ENCODE data around the gene PCDHGA6.
A peak's percentile ranks its signal among the peaks of the same experiment; 100 is the strongest.
"Not testable (repeated sequence)": the region's sequence is repeated elsewhere in the genome, so short reads cannot be mapped to it uniquely, and the experiment has no call there.

The PCDHGA6 gene

GRCh38 chr5:141373673-141374317 is at the start of gene PCDHGA6:
PCDHGA6 (plus strand) TSS chr5:141373891; CDS start chr5:141374084, 193 bp downstream.
- DNase-seq (ENCODE audit: low read depth, low spot score) = no peak
- TF ChIP-seq CTCF (IDR thresholded peaks at IDR 0.05; ENCODE audit: insufficient read depth, low read length, missing control alignments) = no peak
- POLR2A ChIA-PET = no interaction called here
- H3K4me3 ChIP-seq (ENCODE audit: low read depth, low read length) = peak within 1 kb of the TSS; percentile 44
- CTCF ChIA-PET = interaction anchor here (0.6 to 4.9 kb wide), 20 partner anchors 9 to 218 kb away, joined by 3 to 51 read pairs (median 6); partner anchors contain the start of genes PCDHGA4, PCDHGA5, PCDHGA7 and PCDHGA8

- POLR2A ChIA-PET = no interaction called here
- peak overlapping the region; percentile 64 for H3K4me3 ChIP-seq (ENCODE audit: low read depth, low read length)
- CTCF ChIA-PET = interaction anchor here (1.5 to 13.4 kb wide), 13 partner anchors 8 to 241 kb away, joined by 4 to 209 read pairs (median 11); partner anchors contain the start of genes PCDHGA12, PCDHGA2, PCDHGA3 and PCDHGA5
- DNase-seq (ENCODE audit: low read depth, low spot score) = no peak
- peak; percentile 70 for TF ChIP-seq CTCF (IDR thresholded peaks at IDR 0.05; ENCODE audit: insufficient read depth, low read length, missing control alignments)
Measured at GRCh38 chr5:141326088-141326854, 47.4 kb upstream of the PCDHGA6 start.

DNA sequence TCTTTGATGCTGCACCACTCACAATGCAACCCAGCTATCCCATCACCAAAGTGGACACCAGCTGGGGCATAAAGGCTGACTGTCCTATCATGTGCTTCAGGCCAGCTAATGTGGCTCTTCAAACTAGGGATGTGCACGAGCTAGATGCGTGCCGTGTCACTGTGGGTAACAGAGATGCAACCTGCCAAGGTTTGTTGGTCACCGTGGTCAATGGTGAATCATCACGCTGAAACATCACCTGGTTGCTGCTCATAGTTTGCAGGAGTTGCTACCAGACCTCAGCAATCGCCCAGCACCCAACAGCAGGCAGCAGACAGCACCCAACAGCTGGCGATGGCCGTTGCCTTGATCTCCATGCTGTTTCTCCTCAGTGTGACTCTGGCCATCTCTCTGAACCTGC is 45.5 kb upstream of the PCDHGA6 start:
- no peak for TF ChIP-seq CTCF (IDR thresholded peaks at IDR 0.05; ENCODE audit: insufficient read depth, low read length, missing control alignments)
- POLR2A ChIA-PET = no interaction called here
- CTCF ChIA-PET = interaction anchor here (1.1 to 13.4 kb wide), 14 partner anchors 8 to 244 kb away, joined by 3 to 209 read pairs (median 9); partner anchors contain the start of genes PCDHB12, PCDHGA2, PCDHGB1 and PCDHGB3
- H3K4me3 ChIP-seq (ENCODE audit: low read depth, low read length) = no peak overlapping the region
- no peak for DNase-seq (ENCODE audit: low read depth, low spot score)

DNA sequence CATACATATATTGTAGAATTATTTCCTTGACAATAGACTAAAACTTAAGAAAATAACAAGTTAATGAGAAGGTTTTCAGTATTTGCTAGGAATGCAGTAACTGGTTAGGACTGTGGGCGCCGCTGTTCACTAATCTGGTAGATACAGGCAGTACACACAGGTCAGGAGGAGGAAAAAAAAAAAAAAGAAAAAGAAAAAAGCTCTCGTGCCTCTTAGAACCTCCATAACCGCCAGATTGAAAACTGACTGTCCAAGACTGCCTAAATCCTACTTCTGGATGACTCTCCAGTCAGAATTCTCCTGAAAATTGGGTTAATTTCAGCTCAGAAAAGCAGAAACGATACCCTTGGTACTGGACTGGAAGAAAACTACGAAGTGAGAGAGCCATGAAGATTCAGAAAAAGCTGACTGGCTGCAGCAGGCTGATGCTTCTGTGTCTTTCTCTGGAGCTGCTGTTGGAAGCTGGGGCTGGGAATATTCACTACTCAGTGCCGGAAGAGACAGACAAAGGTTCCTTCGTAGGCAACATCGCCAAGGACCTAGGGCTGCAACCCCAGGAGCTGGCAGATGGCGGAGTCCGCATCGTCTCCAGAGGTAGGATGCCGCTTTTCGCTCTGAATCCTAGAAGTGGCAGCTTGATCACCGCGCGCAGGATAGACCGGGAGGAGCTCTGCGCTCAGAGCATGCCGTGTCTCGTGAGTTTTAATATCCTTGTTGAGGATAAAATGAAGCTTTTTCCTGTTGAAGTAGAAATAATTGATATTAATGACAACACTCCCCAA is 43.2 kb upstream of the PCDHGA6 start, which contains the start of gene PCDHGA1:
Gene PCDHGA1 (plus strand): TSS at position 216 of the 782 bp plus-strand sequence.
- peak; percentile 42 for TF ChIP-seq CTCF (IDR thresholded peaks at IDR 0.05; ENCODE audit: insufficient read depth, low read length, missing control alignments)
- CTCF ChIA-PET = interaction anchor here (0.7 to 13.4 kb wide), 19 partner anchors 9 to 237 kb away, joined by 3 to 209 read pairs (median 6); partner anchors contain the start of genes PCDHGA2, PCDHGA3, PCDHGA4 and PCDHGB1
- POLR2A ChIA-PET = interaction anchor here (1.4 kb wide), 1 partner anchor 10 kb away, joined by 7 read pairs; the partner anchor contains the start of gene TAF7
- peak within 1 kb of the TSS; percentile 47 for H3K4me3 ChIP-seq (ENCODE audit: low read depth, low read length)
- DNase-seq (ENCODE audit: low read depth, low spot score) = no peak

GRCh38 chr5:141332571-141332970 is 41.1 kb upstream of the PCDHGA6 start:
- POLR2A ChIA-PET; DNase-seq (ENCODE audit: low read depth, low spot score); H3K4me3 ChIP-seq (ENCODE audit: low read depth, low read length): not testable (repeated sequence)
- CTCF ChIA-PET = interaction anchor here (0.7 to 13.4 kb wide), 7 partner anchors 8 to 231 kb away, joined by 3 to 209 read pairs (median 4); partner anchors contain the start of genes PCDHGA3, PCDHGB3 and TAF7
